Daoy (cell line): ENCODE data around the gene MYO5C. TPM values are rescaled to one million over a fixed set of nuclear protein-coding genes. Genes with fewer than 3 reads are reported as not detected.

Experiments used
- DNase-seq: peaks from one replicate; pipeline ENCODE4 v3.0.0-alpha.2; 2015; ENCODE audit warnings: low read depth
- total RNA-seq: library from RNA; depleted of rRNA; stranded (reverse); fragments of >200 nt; shearing (Covaris generic); gene quantifications from 2 replicates; pipeline ENCODE4 v1.2.3, GENCODE V29; 2014

MYO5C gene
- total RNA-seq, 1 experiment from 2014 or later: 8.0 TPM

DNA sequence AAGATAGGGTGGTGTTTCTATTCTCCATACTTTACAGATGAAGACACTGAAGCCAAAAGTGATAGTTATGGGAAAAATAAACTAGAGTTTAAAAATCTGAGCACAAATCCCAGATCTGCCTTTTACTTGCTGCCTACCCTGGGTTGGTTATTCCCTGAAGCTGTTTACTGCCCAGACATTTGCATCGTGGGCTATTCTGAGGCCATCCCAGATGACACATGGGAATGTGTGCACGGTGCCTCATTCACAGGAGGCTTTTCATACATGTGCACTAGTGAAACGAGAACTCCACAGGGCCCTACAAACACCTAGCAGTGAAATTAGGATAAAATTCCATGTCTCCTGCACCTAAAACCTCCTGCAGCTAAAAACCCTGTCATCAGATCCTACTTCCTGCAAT is 17.5 kb downstream of the MYO5C start:
- no peak for DNase-seq

DNA sequence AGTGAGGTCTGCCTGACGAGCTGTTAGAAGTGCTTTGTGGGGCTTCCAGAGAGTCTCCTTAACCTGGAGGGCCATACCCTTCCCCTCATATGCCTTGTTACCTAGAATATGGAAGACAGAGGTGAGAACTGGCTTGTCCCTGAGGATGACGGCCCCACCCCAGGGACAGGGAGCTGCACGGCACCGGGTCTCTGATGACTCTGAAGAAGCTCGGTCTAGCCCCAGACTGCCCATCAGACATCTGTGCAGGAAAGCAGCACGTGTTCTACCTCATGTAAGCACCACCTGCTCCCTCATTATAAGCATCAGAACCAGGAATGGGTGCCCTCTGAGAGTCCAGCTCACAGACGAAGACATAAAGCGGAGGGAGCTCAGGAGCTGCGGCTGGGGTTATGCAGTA is 18.0 kb downstream of the MYO5C start:
- DNase-seq: no peak

DNA sequence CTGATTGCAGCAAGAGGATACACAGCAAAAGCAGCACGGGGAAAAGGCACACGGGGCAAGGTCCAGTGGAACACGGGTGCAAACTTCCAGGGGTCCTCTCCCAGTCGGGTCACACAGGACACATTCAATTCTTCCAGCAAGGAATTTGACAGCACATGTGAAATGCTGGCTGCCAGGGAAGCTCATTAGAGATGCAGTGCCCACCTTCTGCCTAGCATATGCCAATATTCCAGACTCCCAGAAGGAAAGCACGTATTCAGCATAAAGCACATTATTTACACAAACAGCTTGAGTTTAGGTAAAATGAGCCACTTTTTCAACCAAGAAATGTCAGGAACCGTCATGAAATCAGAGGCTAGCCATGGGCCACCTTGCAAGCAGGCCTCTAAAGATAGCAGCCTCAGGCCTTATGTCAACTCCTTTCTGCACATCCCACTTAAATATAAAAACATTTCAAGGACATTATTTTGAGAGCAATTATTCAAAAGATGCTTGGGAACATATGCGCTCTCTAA is 19.3 kb downstream of the MYO5C start:
- DNase-seq: no peak

DNA sequence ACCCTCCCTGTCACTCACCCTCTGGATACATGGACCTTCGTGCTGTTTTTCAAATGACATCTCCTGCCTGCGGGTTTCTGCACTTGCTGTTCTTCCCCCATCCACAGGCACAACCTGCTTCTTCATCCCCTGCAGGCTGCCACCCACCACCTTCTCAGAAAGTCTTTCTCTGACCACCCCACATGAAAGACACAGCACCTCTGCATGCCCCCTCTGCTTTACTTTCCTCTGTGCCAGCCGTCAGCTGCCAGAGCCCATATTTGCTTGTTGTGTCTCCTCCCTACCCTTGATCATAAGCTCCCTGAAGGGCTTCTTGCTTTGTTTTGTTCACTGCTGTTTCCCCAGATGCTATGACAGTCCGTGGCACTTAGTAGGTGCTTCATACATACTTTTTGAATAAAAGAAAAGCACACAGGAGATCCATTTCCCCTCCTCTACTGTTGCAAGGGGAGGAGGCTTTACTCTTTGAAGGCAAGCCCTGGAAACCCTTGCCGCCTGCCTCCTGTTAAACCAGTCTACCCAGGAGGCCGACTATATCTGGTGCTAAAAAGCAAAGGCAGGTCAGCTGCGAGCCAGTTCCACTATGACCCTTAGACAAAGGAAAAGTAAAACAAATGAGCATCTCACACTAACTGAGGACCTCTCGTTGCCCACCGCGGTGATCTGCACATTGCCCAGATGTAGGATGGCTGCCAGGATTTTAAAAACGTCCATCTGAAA is 31.9 kb downstream of the MYO5C start:
- no peak for DNase-seq

DNA sequence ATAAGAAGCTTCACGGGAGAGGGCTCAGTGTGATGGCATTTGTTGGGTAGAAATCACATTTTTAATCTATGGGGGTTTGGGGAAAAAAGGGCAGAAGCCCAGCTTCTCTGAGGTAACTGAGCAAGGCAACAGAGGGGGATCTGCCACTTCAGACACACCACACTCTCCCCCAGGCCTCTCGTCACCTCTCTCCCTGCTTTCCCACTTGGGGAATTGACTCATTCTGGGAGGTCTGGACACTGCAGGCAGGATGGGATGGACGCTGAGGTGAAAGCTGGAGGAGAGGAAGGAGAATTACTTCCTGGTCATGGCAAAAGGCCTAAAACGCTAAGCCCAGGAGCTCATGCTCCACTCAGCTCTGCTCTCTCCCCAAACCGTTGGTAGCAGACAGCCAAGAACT is 33.2 kb downstream of the MYO5C start:
- peak; percentile 81 for DNase-seq

DNA sequence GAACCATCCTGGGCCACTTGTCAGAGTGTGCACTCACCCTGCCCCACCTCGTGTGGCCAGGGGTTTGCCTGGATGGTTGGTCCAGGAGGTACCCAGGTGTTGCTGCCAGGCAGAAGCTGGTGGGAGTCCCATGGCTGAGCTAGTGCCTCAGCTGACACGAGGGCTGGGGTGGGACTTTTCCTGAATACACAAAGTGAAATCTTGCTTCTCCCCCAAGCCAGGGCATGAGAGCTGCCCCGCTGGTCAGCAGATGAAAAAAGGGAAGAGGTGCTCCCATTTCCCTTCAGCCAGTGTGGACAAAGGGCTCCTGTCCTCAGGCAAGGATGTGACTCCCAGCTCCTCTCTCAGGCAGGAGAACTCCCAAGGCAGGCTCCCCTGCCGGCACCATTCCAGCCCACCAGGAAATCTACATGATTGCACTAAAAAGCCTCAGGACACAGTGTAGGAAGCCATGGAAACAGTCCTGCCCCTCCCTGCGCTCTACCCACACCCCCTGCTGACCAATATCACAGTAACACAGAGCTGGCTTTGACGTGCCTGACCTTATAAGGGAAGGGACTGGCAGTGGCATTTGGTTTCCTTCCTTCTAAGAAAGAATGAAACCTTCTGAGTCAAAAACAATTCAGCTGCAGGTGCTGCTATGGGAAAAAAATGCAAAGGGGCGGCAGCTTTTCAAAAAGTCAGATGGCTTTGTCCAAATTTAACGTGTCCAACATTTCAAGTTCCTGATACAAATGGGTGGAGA is 33.9 kb downstream of the MYO5C start:
- DNase-seq: peak; percentile 99

DNA sequence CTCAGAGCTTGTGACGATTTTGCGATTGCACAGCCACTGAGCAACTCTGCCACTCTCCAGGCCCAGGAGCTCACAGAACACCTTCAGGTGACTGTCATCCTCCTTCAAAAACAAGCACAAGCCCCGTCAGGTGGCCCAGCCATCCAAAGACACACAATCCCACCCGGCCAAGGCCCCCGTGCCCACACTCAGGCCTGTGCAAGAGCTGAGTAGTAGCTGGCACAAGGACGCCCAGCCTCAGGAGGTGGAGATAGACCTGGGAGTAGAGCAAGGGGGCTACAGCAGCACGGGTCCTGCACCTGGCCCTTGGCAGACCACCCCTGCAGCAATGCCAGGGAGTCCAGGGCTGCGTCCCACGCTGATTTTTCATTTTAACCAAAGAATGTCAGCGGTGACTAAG is 34.6 kb downstream of the MYO5C start:
- no peak for DNase-seq

DNA sequence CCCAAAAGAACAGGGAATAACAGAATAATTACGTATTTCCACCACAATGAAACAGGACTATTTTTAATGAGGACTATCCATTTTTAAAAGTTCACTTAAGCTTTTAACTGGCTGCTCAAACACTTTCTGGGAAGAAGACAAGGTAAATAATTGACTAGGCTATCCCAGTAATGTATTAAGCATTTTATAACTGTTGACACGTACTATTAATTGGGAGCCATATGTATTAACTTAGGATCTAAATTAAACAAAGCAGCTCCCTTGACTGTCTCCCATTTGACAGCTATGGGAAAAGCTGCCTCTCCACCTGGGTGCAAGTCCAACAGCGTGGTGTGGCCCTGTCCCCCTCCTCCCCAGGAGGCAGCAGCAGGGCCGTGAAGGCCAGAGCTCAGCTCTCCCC is 36.1 kb downstream of the MYO5C start:
- no peak for DNase-seq

DNA sequence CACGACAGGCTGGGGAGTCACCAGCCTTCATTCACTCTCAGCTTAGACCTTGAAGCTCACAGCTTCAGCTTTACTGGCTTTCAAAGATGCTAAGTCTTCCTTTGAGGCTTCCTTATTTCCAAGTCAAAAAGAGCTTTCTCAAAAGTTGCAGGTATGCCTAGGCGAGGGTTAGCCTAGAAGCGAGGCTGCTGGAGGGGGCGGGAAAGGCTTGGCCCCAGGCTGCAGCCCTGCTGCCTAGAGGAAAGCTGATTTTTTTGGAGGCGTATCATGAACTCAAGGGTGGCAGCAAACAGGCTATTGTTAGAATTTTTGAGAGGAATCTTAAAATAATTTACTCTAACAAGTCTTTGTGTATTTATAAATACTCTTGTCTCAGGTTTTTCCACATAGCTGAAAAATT is 37.1 kb downstream of the MYO5C start:
- DNase-seq: no peak

DNA sequence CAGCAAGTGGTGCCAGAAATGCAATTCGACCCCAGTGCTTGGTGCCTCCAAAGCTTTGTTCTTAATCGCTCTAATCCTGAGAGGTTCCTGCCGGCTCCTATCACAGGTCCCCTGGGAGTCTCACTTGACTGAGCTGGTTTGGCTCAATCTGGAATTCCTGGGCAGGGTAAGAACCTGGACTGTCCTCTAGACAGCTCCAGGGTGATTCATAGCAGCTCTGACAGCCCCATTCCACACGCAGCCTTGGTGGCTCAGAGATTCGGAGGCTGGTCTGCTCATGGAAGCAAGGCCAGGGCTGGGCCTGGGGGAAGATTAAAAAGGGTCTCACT is 37.9 kb downstream of the MYO5C start:
- DNase-seq: peak; percentile 91

DNA sequence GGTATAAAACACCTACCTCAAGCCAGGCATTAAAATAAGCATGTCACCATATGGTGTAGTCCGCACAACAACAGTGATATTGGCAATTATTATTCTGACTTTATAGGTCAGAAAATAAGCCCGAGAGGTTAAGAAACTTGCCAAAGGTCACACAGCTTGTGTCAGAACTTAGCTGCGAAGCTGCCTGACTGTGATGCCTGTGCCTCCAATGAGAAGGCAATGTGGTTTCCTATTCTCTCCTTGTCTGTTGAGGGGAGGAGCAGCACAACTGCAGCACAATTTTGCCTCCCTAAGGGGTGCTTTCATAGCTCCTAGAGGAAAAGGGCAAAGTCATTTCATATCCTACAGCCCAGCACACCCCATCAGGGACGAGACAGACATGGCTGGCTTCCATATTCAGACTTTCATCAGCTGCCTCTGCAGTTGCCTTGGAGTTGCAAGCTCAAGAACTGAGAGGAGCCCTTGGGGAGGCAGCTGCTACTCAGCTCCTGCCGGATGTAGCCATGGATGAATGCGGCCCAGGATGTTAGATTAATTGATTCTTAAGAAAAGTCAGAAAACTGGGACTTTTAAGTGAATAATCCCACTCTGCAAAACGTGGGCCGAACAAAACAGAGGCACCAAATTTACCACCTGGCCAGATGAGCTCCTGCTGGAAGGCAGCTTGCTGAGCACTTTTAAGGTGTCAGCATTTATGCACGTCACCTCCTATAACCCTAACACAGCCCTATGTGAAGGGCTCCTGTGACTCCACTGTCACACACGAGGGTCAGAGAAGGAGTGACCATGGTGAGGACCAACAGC is 38.5 kb downstream of the MYO5C start:
- DNase-seq: peak; percentile 34

DNA sequence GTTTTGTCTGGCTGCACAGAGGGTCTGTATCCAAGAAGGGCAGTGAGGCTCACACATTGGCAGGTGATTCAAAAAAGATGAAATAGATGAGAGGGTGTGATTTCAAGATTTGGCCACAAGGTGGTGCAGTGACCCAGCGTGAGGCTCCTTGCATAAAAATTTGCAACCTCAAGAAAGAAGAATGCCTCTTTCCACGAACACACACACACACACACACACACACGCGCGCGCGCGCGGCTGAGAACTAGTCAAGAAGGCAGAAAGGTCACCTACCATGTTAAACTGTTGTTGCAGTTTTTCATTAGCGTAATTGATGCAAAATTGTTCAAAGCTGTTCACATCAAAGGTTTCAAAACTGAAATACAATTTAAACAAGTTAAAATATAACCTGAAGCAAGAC is 39.2 kb downstream of the MYO5C start:
- DNase-seq: peak; percentile 87

DNA sequence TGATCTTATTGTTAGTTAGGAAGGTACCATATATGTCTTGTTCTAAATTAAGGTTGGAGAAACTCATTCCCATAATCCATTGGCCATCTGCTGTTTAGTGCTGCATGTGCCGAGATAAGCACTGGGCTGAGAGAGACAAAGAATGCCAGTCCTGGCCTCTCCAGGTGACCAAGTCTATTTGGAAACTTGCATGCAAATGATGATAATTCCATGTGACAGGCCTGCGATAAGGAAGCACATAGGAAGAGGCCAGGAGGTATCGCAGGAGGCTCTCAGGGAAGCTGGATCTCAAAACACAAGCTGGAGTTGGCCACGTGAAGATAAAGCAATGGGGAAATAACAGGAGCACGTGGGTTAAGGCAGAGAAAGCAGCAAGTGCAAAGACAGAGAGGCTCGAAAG is 39.7 kb downstream of the MYO5C start:
- DNase-seq: no peak

DNA sequence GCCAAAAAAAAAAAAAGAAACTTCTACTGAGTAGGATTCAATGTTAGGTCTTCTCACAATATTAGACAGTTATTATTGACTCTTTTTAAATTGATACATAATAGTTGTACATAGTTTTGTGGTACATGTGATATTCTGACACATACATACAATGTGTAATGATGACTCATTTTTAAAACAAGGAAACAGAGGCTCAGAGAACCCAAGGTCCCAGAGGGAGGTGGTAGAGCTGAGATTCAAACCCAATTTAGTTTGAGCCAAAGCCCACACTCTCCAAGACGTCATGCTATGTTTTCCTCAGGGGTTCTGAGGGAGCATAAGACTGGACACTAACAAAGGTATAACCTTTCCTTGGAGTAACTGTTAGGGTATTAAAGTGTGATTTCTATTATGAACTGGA is 40.6 kb downstream of the MYO5C start:
- DNase-seq: peak; percentile 79

DNA sequence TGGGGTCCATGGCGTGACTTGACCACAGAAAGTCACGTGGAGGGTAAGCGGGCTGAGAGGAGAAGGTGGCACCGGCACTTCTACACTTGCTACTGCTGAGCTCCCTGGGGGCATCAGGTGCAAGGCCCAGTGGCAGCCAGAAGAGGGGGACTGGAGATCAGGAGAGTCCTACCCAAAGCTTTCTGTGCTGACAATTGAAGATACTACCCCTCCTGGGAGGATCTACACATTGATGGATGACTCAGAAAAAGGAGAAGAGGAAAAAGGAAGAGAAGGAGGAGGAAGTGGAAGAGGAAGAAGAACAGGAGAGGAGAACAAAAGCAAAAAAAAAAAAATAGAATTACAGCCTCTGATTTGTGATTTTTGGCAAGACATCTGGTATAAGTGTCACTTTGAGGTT is 41.2 kb downstream of the MYO5C start:
- peak; percentile 46 for DNase-seq

DNA sequence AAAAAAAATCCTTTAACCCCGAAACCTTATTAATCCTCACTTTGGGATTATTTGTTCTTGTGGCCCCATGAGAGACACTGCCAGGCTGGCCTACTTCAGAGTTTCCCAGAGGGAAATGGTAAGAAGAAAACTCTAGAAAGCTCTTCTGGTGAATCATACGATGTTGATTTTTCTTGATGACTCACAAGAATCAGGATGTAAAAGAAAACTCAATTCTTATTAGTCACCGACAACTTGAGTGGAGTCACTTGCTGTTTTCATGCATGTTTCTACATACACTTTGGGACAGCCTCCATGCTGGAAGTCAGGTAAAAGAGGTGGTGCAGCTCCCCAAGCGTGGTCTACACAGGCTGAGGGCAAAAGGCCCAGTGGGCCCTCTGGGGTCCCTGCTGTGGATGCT is 42.8 kb downstream of the MYO5C start:
- DNase-seq: peak; percentile 91

DNA sequence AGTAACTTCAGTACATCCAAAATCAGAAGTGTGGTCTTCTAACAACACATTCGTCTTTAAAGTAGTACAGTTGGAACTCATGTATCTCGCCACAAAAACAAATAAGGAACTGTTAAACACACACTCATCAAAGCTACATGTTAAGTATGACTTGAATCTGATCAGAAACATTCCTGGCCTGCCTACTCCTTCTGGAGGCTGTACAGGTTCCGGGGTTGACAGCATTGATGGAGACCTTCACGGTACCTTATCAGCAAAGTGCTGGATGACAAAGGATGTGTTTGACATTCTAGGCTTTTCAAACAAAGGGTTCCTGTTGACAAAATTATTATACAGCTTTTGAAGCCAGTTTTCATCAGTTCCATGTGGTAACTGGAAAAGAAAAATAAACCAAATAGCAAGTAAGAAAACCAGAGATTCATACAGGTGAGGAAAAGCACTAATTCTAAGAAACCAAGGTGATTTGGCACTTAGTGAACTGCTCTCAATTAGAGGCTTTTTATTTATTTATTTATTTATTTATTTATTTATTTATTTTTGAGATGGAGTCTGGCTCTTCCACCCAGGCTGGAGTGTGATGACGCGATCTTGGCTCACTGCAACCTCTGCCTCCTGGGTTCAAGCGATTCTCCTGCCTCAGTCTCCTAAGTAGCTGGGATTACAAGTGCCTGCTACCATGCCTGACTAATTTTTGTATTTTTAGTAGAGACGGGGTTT is 44.3 kb downstream of the MYO5C start:
- no peak for DNase-seq

DNA sequence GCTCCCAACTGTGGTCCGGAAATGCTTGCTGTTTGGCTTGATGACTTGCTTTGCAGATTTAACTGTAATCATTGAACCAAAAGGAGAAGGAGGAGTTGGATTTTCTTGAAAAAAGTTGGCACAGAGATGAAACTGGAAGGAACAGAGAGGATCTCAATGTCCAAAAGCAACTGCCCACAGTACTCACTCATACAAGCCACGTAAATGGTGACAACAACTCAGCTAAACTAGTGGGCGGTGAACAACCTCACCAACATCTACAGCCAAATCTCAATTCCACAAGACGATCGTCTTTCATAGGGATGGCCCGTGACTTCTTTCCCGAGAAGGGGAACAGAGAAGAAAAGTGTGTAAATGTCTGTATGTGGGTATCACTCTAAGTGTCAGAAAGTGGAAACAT is 48.1 kb downstream of the MYO5C start:
- no peak for DNase-seq

DNA sequence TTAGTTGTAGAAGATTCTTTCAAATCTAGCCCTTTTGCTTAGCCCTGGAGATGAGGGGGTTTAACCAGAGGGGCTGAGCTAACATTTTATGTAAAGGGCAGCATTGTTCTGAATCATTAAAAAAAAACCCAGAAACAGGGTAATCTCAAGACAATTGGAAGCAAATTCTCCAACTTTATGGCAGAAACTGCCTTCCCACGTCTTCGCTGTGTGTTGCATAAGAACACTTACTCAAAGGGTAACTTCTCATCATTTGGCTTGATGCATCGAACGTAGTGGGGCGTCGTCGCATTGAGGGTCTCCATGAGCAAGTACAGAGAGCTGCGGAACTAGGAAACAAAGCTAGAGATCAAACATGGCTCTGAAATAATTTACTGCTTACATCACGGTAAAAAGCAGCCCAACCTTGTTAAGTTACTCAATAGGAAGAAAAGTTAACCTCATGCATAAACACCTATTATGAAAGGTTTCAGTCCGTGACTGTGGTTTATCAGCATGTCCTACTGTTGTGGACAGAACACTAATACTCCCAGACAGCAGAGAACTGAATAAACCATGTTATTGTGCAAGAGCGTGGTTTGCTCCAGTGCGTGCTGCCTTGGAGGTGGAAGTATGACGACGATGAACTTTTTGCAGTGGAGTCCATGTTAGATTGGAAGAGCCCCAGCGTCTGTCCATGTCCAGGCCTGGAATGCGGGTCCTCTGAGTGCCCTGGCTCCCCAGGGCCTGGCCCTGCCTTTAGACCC is 48.7 kb downstream of the MYO5C start:
- peak; percentile 37 for DNase-seq

DNA sequence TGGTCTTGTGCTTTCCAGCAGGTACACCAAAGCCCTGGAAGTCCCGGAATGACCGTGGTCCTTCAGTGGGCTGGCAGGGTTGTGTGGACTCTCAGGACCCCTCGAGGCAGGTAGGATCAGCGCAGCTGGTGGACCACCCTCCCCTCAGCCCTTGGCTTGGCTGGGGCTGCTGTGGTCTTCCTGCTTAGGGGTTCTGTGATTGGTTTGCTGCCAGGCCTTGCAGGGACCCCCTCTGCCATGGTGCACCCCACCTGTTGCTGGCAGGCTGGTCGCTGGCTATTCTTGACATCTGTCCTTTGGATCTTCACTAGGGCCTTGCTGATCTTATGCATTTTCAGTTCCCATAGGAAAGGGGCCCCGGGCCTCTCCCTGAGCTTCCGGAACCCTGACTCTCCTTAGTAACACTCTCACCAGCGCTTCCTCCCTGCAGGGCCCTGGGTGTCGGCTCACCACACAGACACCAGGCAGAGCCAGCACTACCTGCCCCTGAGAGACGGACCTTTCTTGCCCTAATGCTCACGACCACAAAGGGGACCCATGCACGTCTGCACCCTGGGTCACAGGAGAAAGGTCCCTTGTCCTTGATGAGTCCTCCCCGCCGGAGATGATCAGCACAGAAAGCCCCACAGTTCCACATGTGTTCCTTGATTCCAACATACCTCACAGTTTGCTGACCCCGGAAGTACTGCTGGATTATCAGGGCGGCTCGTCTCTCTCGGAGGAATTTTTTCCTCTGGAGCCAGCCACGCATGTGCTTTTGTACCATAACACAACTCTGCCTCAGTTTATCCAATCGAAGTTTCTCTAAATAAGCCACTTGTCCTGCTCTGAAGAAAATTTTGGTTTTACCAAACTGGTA is 51.7 kb downstream of the MYO5C start:
- no peak for DNase-seq
